HEK293 (cell line): ENCODE results near the gene C6orf136.

Experiments used
- CTCF ChIA-PET: fragments of 350-600 bp; formaldehyde crosslinking; extraction: SDS; loops from one replicate; lab custom pipeline; 2021; ENCODE audit warnings: antibody characterized with exemption; lab: Yijun Ruan, JAX
- POLR2A ChIA-PET: fragments of 300-600 bp; formaldehyde crosslinking; extraction: SDS; loops from one replicate; lab custom pipeline; 2020; ENCODE audit warnings: antibody characterized with exemption, inconsistent platforms; lab: Yijun Ruan, JAX
- H3K27ac ChIP-seq: fragments of 200-500 bp; sonication (Bioruptor generic); 2 replicates; pipeline ENCODE4 v1.5.1; 2014; ENCODE audit warnings: low read depth, low read length, control low read depth, inconsistent platforms; ENCODE audit errors: extremely low read depth
- H3K36me3 ChIP-seq, 2 experiments: fragments of 200-500 bp in 1 of 2; sonication (Bioruptor generic) in 1 of 2; 1 replicate in 1 of 2; 2 replicates in 1 of 2; pipeline ENCODE4 v1.5.1; 2014 to 2017; ENCODE audit warnings: inconsistent platforms in 2 of 2, low read length in 2 of 2; ENCODE audit not compliant: control insufficient read depth in 2 of 2, insufficient read depth in 1 of 2
- H3K4me1 ChIP-seq: fragments of 200-500 bp; sonication (Bioruptor generic); 2 replicates; pipeline ENCODE4 v1.5.1; 2014; ENCODE audit warnings: mild to moderate bottlenecking, low read length, inconsistent platforms; ENCODE audit not compliant: control insufficient read depth, insufficient read depth
- H3K4me3 ChIP-seq: 2 replicates; pipeline ENCODE4 v1.5.1; 2011; ENCODE audit warnings: low read depth, mild to moderate bottlenecking, control low read depth, low read length, moderate library complexity
- H3K9me3 ChIP-seq: fragments of 200-500 bp; sonication (Bioruptor generic); 2 replicates; pipeline ENCODE4 v1.5.1; 2014; ENCODE audit warnings: low read depth, low read length, inconsistent platforms; ENCODE audit not compliant: control insufficient read depth, insufficient read depth
- AEBP2 ChIP-seq: fragments of 450-650 bp; formaldehyde crosslinking; IDR thresholded peaks from 2 replicates; pipeline ENCODE4 v1.5.1; 2016; ENCODE audit warnings: missing biosample characterization, missing genetic modification characterization, borderline replicate concordance
- ATF2 ChIP-seq: fragments of 450-650 bp; formaldehyde crosslinking; IDR thresholded peaks from 2 replicates; pipeline ENCODE4 v1.5.1; 2016; ENCODE audit warnings: missing biosample characterization, missing genetic modification characterization, low read depth
- CTCF ChIP-seq: fragments of 450-650 bp; formaldehyde crosslinking; IDR thresholded peaks from 2 replicates; pipeline ENCODE4 v1.5.1; 2016; ENCODE audit warnings: missing biosample characterization, missing genetic modification characterization
- FEZF1 ChIP-seq: fragments of 450-650 bp; formaldehyde crosslinking; IDR thresholded peaks from 2 replicates; pipeline ENCODE4 v1.5.1; 2016; ENCODE audit warnings: missing biosample characterization, missing genetic modification characterization
- HIC1 ChIP-seq: fragments of 450-650 bp; formaldehyde crosslinking; IDR thresholded peaks from 2 replicates; pipeline ENCODE4 v1.5.1; 2016; ENCODE audit warnings: missing biosample characterization, missing genetic modification characterization
- HOXC10 ChIP-seq: sonication (generic); formaldehyde crosslinking; IDR thresholded peaks from 2 replicates; pipeline ENCODE4 v1.8.1; 2023; ENCODE audit warnings: mild to moderate bottlenecking, missing genetic modification reagents
- INSM2 ChIP-seq: fragments of 450-650 bp; formaldehyde crosslinking; IDR thresholded peaks from 2 replicates; pipeline ENCODE4 v1.5.1; 2016; ENCODE audit warnings: missing biosample characterization, missing genetic modification characterization
- ZBTB44 ChIP-seq: fragments of 450-650 bp; IDR thresholded peaks from 2 replicates; pipeline ENCODE4 v1.5.1; 2018; ENCODE audit warnings: missing biosample characterization, mild to moderate bottlenecking, missing genetic modification characterization
- ZNF121 ChIP-seq: fragments of 450-650 bp; formaldehyde crosslinking; IDR thresholded peaks from 2 replicates; pipeline ENCODE4 v1.5.1; 2016; ENCODE audit warnings: missing biosample characterization, missing genetic modification characterization
- ZNF138 ChIP-seq: fragments of 450-650 bp; formaldehyde crosslinking; IDR thresholded peaks from 2 replicates; pipeline ENCODE4 v1.5.1; 2016; ENCODE audit warnings: missing biosample characterization, missing genetic modification characterization, borderline replicate concordance
- ZNF155 ChIP-seq: fragments of 450-650 bp; formaldehyde crosslinking; IDR thresholded peaks from 2 replicates; pipeline ENCODE4 v1.5.1; 2016; ENCODE audit warnings: missing biosample characterization, missing genetic modification characterization
- ZNF239 ChIP-seq: fragments of 450-650 bp; formaldehyde crosslinking; IDR thresholded peaks from 2 replicates; pipeline ENCODE4 v1.5.1; 2016; ENCODE audit warnings: missing biosample characterization, missing genetic modification characterization
- ZNF24 ChIP-seq: fragments of 450-650 bp; formaldehyde crosslinking; IDR thresholded peaks from 2 replicates; pipeline ENCODE4 v1.5.1; 2016; ENCODE audit warnings: missing biosample characterization, missing genetic modification characterization
- ZNF501 ChIP-seq: fragments of 450-650 bp; formaldehyde crosslinking; IDR thresholded peaks from 2 replicates; pipeline ENCODE4 v1.5.1; 2016; ENCODE audit warnings: missing biosample characterization, missing genetic modification characterization
- ZNF529 ChIP-seq: fragments of 450-650 bp; formaldehyde crosslinking; IDR thresholded peaks from 2 replicates; pipeline ENCODE4 v1.5.1; 2017; ENCODE audit warnings: missing genetic modification characterization, missing biosample characterization; ENCODE audit not compliant: insufficient replicate concordance
- ZNF571 ChIP-seq: fragments of 450-650 bp; formaldehyde crosslinking; IDR thresholded peaks from 2 replicates; pipeline ENCODE4 v1.5.0; 2017; ENCODE audit warnings: missing biosample characterization, missing genetic modification characterization
- ZNF654 ChIP-seq: fragments of 450-650 bp; formaldehyde crosslinking; IDR thresholded peaks from 2 replicates; pipeline ENCODE4 v1.5.1; 2016; ENCODE audit warnings: low read depth, missing biosample characterization, missing genetic modification characterization
- ZNF664 ChIP-seq: fragments of 450-650 bp; formaldehyde crosslinking; IDR thresholded peaks from 2 replicates; pipeline ENCODE4 v1.5.1; 2016; ENCODE audit warnings: missing biosample characterization, missing genetic modification characterization
- ZNF843 ChIP-seq: fragments of 450-650 bp; formaldehyde crosslinking; IDR thresholded peaks from 2 replicates; pipeline ENCODE4 v1.5.1; 2016; ENCODE audit warnings: missing biosample characterization, missing genetic modification characterization
- ZSCAN4 ChIP-seq: fragments of 450-650 bp; formaldehyde crosslinking; IDR thresholded peaks from 2 replicates; pipeline ENCODE4 v1.5.1; 2017; ENCODE audit warnings: missing biosample characterization, missing genetic modification characterization

The C6orf136 gene

GRCh38 chr6:30611150-30611855 is 35.6 kb upstream of the C6orf136 start (continued):
- TF ChIP-seq ZNF138 (tag by site-specific recombination): no peak
- no peak for TF ChIP-seq ZNF664
- no peak for TF ChIP-seq ZNF24
- TF ChIP-seq FEZF1: no peak
- no peak for TF ChIP-seq HIC1
- TF ChIP-seq ZNF571 (tag by site-specific recombination): no peak
- TF ChIP-seq, all 188 proteins: peak for 2

- CTCF ChIA-PET: interaction anchor here (0.5 to 2.6 kb wide), 11 partner anchors 15 to 128 kb away, joined by 3 to 29 read pairs (median 5); partner anchors contain the start of gene C6orf136
Observed at GRCh38 chr6:30611856-30612194, 35.1 kb upstream of the C6orf136 start.

More at GRCh38 chr6:30611856-30612194, 35.1 kb upstream of the C6orf136 start:
- H3K27ac ChIP-seq: no peak overlapping the region
- POLR2A ChIA-PET: interaction anchor here (0.6 to 4.8 kb wide), 11 partner anchors 12 to 235 kb away, joined by 3 to 197 read pairs (median 11); partner anchors contain the start of genes ATAT1, DHX16, GNL1 and MDC1
- no peak overlapping the region for H3K4me3 ChIP-seq
- no peaks in the 10 kb centered on the region for H3K9me3 ChIP-seq
- H3K4me1 ChIP-seq: peaks cover 18% of the 10 kb centered on the region
- TF ChIP-seq ZNF529 (tag by site-specific recombination) (no peak), AEBP2 (no peak), ZNF571 (tag by site-specific recombination) (no peak), ZNF843 (tag by site-specific recombination) (no peak), CTCF (no peak), ZBTB44 (tag by site-specific recombination) (no peak), INSM2 (tag by site-specific recombination) (no peak), HOXC10 (no peak), ZNF138 (tag by site-specific recombination) (no peak), ZNF155 (tag by site-specific recombination) (no peak), ZNF654 (no peak), ATF2 (tag by site-specific recombination) (no peak), ZSCAN4 (tag by site-specific recombination) (no peak), ZNF501 (tag by site-specific recombination) (no peak), ZNF239 (tag by site-specific recombination) (no peak), ZNF121 (tag by site-specific recombination) (no peak)
- H3K36me3 ChIP-seq: peaks cover 26 to 59% of the 10 kb centered on the region in 2 experiments
